ENCODE data around the gene GRK4.

The GRK4 gene

DNA sequence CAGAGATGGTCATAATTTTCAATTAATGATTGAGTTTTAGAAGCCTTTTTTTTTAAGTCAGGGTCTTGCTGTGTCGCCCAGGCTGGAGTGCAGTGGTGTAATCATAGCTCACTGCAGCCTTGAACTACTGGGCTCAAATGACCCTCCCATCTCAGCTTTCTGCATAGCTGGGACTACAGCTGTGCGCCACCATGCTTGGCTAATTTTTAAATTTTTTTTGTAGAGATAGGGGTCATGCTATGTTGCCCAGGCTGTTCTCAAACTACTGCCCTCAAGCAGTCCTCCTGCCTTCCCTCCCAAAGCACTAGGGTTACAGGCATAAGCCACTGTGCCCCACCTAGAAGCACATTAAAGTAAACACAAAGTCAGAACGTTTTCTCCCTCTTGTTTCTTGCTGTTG lies 59.3 kb downstream of the GRK4 start:
- H3K9me3 ChIP-seq (ENCODE audit: insufficient read depth, low read length), result no peaks in the 10 kb centered on the region
- TF ChIP-seq CTCF (IDR thresholded peaks at IDR 0.05; ENCODE audit: insufficient read depth, low read length, poor library complexity, severe bottlenecking) (no peak), EZH2phosphoT487 (conservative IDR thresholded peaks at IDR 0.05; ENCODE audit: low read length) (no peak)
- H3K4me3 ChIP-seq (ENCODE audit: insufficient read depth, low read length, poor library complexity, severe bottlenecking), result no peak overlapping the region
- no peak overlapping the region for H3K9ac ChIP-seq (ENCODE audit: low read length)
- H2AFZ ChIP-seq (ENCODE audit: low read depth, low read length, severe bottlenecking), result no peak overlapping the region
- H3K36me3 ChIP-seq (ENCODE audit: low read length), result no peaks in the 10 kb centered on the region
- no peaks in the 10 kb centered on the region for H3K79me2 ChIP-seq (ENCODE audit: insufficient read depth, low read length)
- H3K27ac ChIP-seq (ENCODE audit: low read depth, low read length), result no peak overlapping the region
- H3F3A ChIP-seq (ENCODE audit: insufficient read depth), result no peaks in the 10 kb centered on the region
- no peaks in the 10 kb centered on the region for H4K20me1 ChIP-seq (ENCODE audit: low read depth, low read length)
- H3K27me3 ChIP-seq (ENCODE audit: low read length), result no peaks in the 10 kb centered on the region
- no peaks in the 10 kb centered on the region for H3K9me2 ChIP-seq (replicated peaks; ENCODE audit: insufficient read depth, low read length)
- H3K4me2 ChIP-seq (ENCODE audit: low read depth, low read length, poor library complexity, severe bottlenecking), result no peak overlapping the region

- Histone ChIP-seq H3K36me3 (ENCODE audit: low read length) (no peaks in the 10 kb centered on the region), H3K27ac (ENCODE audit: low read depth, low read length) (no peak overlapping the region), H4K20me1 (ENCODE audit: low read depth, low read length) (no peaks in the 10 kb centered on the region), H3F3A (ENCODE audit: insufficient read depth) (no peaks in the 10 kb centered on the region), H3K9me3 (ENCODE audit: insufficient read depth, low read length) (no peaks in the 10 kb centered on the region), H3K27me3 (ENCODE audit: low read length) (no peaks in the 10 kb centered on the region), H3K9ac (ENCODE audit: low read length) (no peak overlapping the region), H3K79me2 (ENCODE audit: insufficient read depth, low read length) (no peaks in the 10 kb centered on the region), H3K4me2 (ENCODE audit: low read depth, low read length, poor library complexity, severe bottlenecking) (no peak overlapping the region), H3K4me3 (ENCODE audit: insufficient read depth, low read length, poor library complexity, severe bottlenecking) (no peak overlapping the region), H2AFZ (ENCODE audit: low read depth, low read length, severe bottlenecking) (no peak overlapping the region), H3K9me2 (replicated peaks; ENCODE audit: insufficient read depth, low read length) (no peaks in the 10 kb centered on the region)
- TF ChIP-seq EZH2phosphoT487 (conservative IDR thresholded peaks at IDR 0.05; ENCODE audit: low read length) (no peak), CTCF (IDR thresholded peaks at IDR 0.05; ENCODE audit: insufficient read depth, low read length, poor library complexity, severe bottlenecking) (no peak)
Measured at GRCh38 chr4:3025881-3026280, 62.5 kb downstream of the GRK4 start.

GRCh38 chr4:3026540-3026939 lies 63.2 kb downstream of the GRK4 start:
- no peaks in the 10 kb centered on the region for H4K20me1 ChIP-seq (ENCODE audit: low read depth, low read length)
- H3K9me2 ChIP-seq (replicated peaks; ENCODE audit: insufficient read depth, low read length), result no peaks in the 10 kb centered on the region
- H3K9ac ChIP-seq (ENCODE audit: low read length), result no peak overlapping the region
- H2AFZ ChIP-seq (ENCODE audit: low read depth, low read length, severe bottlenecking), result no peak overlapping the region
- no peak overlapping the region for H3K27ac ChIP-seq (ENCODE audit: low read depth, low read length)
- H3K9me3 ChIP-seq (ENCODE audit: insufficient read depth, low read length), result no peaks in the 10 kb centered on the region
- no peaks in the 10 kb centered on the region for H3K36me3 ChIP-seq (ENCODE audit: low read length)
- TF ChIP-seq CTCF (IDR thresholded peaks at IDR 0.05; ENCODE audit: insufficient read depth, low read length, poor library complexity, severe bottlenecking) (no peak), EZH2phosphoT487 (conservative IDR thresholded peaks at IDR 0.05; ENCODE audit: low read length) (no peak)
- no peaks in the 10 kb centered on the region for H3K27me3 ChIP-seq (ENCODE audit: low read length)
- no peak overlapping the region for H3K4me2 ChIP-seq (ENCODE audit: low read depth, low read length, poor library complexity, severe bottlenecking)
- H3K79me2 ChIP-seq (ENCODE audit: insufficient read depth, low read length), result no peaks in the 10 kb centered on the region
- H3F3A ChIP-seq (ENCODE audit: insufficient read depth), result no peaks in the 10 kb centered on the region
- H3K4me3 ChIP-seq (ENCODE audit: insufficient read depth, low read length, poor library complexity, severe bottlenecking), result no peak overlapping the region

DNA sequence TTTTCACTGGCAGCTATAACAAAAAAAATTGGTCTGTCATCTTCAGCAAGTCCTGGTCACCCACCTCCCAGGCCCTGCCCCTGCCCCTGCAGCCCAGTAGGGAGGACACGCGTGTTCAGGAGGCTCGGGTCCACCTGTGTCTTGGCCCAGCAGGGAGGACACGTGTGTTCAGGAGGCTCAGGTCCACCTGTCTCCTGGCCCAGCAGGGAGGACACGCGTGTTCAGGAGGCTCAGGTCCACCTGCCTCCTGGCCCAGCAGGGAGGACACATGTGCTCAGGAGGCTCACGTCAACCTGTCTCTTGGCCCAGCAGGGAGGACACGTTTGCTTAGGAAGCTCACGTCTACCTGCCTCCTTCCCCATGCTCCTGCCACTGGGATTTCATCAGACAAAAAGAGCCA lies 66.1 kb downstream of the GRK4 start:
- no peaks in the 10 kb centered on the region for H4K20me1 ChIP-seq (ENCODE audit: low read depth, low read length)

More for the DNA sequence above, 66.1 kb downstream of the GRK4 start:
- Histone ChIP-seq H3K9ac (ENCODE audit: low read length) (no peak overlapping the region), H3K79me2 (ENCODE audit: insufficient read depth, low read length) (no peaks in the 10 kb centered on the region), H3K9me3 (ENCODE audit: insufficient read depth, low read length) (no peaks in the 10 kb centered on the region), H3K4me3 (ENCODE audit: insufficient read depth, low read length, poor library complexity, severe bottlenecking) (no peak overlapping the region), H3K27me3 (ENCODE audit: low read length) (no peaks in the 10 kb centered on the region), H2AFZ (ENCODE audit: low read depth, low read length, severe bottlenecking) (no peak overlapping the region), H3K4me2 (ENCODE audit: low read depth, low read length, poor library complexity, severe bottlenecking) (no peak overlapping the region), H3K9me2 (replicated peaks; ENCODE audit: insufficient read depth, low read length) (no peaks in the 10 kb centered on the region), H3K36me3 (ENCODE audit: low read length) (no peaks in the 10 kb centered on the region), H3F3A (ENCODE audit: insufficient read depth) (no peaks in the 10 kb centered on the region), H3K27ac (ENCODE audit: low read depth, low read length) (no peak overlapping the region)
- no peak for TF ChIP-seq CTCF (IDR thresholded peaks at IDR 0.05; ENCODE audit: insufficient read depth, low read length, poor library complexity, severe bottlenecking)
- no peak for TF ChIP-seq EZH2phosphoT487 (conservative IDR thresholded peaks at IDR 0.05; ENCODE audit: low read length)
